HG02763 (cell line): ENCODE data around the gene CCDC149.

ENCODE experiments used
- ATAC-seq: cut with Tn5 transposase; IDR thresholded peaks from one replicate; pipeline ENCODE4 v1.9.1; 2021; ENCODE audit warnings: mild to moderate bottlenecking, moderate library complexity; ENCODE audit not compliant: unreplicated experiment

Gene CCDC149

GRCh38 chr4:24912252-24913118, at the start of gene CCDC149:
CCDC149 (minus strand) TSS chr4:24913042; CDS start chr4:24912864, 178 bp downstream.
- ATAC-seq = no peak

- no peak for ATAC-seq
Measured at GRCh38 chr4:24957886-24958285, 45.0 kb upstream of the CCDC149 start.

- no peak for ATAC-seq
Measured at GRCh38 chr4:24956763-24957162, 43.9 kb upstream of the CCDC149 start.

GRCh38 chr4:24956091-24956490, 43.2 kb upstream of the CCDC149 start:
- ATAC-seq = no peak

- ATAC-seq = no peak
Measured at GRCh38 chr4:24952667-24953066, 39.8 kb upstream of the CCDC149 start.

- no peak for ATAC-seq
Measured at GRCh38 chr4:24949970-24950369, 37.1 kb upstream of the CCDC149 start.

- ATAC-seq = no peak
Measured at GRCh38 chr4:24937917-24938281, 25.1 kb upstream of the CCDC149 start.

GRCh38 chr4:24937176-24937916, 24.5 kb upstream of the CCDC149 start:
- no peak for ATAC-seq

- ATAC-seq = no peak
Measured at GRCh38 chr4:24935856-24936255, 23.0 kb upstream of the CCDC149 start.

GRCh38 chr4:24934311-24934710, 21.5 kb upstream of the CCDC149 start:
- ATAC-seq = no peak

- no peak for ATAC-seq
Measured at GRCh38 chr4:24933684-24934275, 20.9 kb upstream of the CCDC149 start.

GRCh38 chr4:24932515-24933225, 19.8 kb upstream of the CCDC149 start:
- no peak for ATAC-seq

- ATAC-seq = no peak
Measured at GRCh38 chr4:24930151-24930550, 17.3 kb upstream of the CCDC149 start.

GRCh38 chr4:24928708-24929107, 15.9 kb upstream of the CCDC149 start:
- ATAC-seq = no peak

GRCh38 chr4:24927049-24927448, 14.2 kb upstream of the CCDC149 start:
- ATAC-seq = no peak

GRCh38 chr4:24924309-24924781, 11.5 kb upstream of the CCDC149 start:
- ATAC-seq = no peak

GRCh38 chr4:24923550-24923949, 10.7 kb upstream of the CCDC149 start:
- ATAC-seq = no peak

- no peak for ATAC-seq
Measured at GRCh38 chr4:24923002-24923401, 10.2 kb upstream of the CCDC149 start.

GRCh38 chr4:24922416-24922815, 9.6 kb upstream of the CCDC149 start:
- no peak for ATAC-seq

- no peak for ATAC-seq
Measured at GRCh38 chr4:24921491-24921890, 8.6 kb upstream of the CCDC149 start.

- ATAC-seq = no peak
Measured at GRCh38 chr4:24920008-24920407, 7.2 kb upstream of the CCDC149 start.
